K562 (cell line): ENCODE results near the gene PCNX3. TPM values are rescaled to one million over a fixed set of nuclear protein-coding genes. Genes with fewer than 3 reads are reported as not detected.

Experiments used
- CCNT2 ChIP-seq: IDR thresholded peaks from 2 replicates; pipeline ENCODE4 v1.6.1; 2011; ENCODE audit warnings: borderline replicate concordance, low read depth, mild to moderate bottlenecking, moderate library complexity, mixed read lengths, low read length; ENCODE audit not compliant: insufficient read length; ENCODE audit errors: extremely low read depth
- CHD1 ChIP-seq: fragments of 200-600 bp; sonication (generic); IDR thresholded peaks from one replicate; pipeline ENCODE4 v1.6.1; 2012; ENCODE audit warnings: mild to moderate bottlenecking, moderate library complexity, low read length, inconsistent platforms
- CHD2 ChIP-seq: IDR thresholded peaks from 2 replicates; pipeline ENCODE4 v1.6.1; 2011; ENCODE audit warnings: low read depth, low read length
- EGR1 ChIP-seq: fragments of 450-650 bp; conservative IDR thresholded peaks from 2 replicates; pipeline ENCODE4 v1.6.1; 2017; ENCODE audit warnings: mild to moderate bottlenecking
- IFI16 ChIP-seq: fragments of 250-450 bp; sonication (Bioruptor Pico); IDR thresholded peaks from 2 replicates; pipeline ENCODE4 v2.1.2; 2022; ENCODE audit warnings: mild to moderate bottlenecking, inconsistent platforms
- KHSRP ChIP-seq: fragments of 450-650 bp; IDR thresholded peaks from 2 replicates; pipeline ENCODE4 v1.6.1; 2017
- MTF1 ChIP-seq: fragments of 250-450 bp; sonication (Bioruptor Pico); IDR thresholded peaks from 2 replicates; pipeline ENCODE4 v1.9.0; 2021; ENCODE audit warnings: moderate library complexity, mild to moderate bottlenecking, inconsistent platforms, borderline replicate concordance
- NFIC ChIP-seq: fragments of 450-650 bp; IDR thresholded peaks from 2 replicates; pipeline ENCODE4 v1.6.1; 2017; ENCODE audit warnings: mild to moderate bottlenecking, inconsistent platforms
- NONO ChIP-seq, 2 experiments: fragments of 200-400 bp in 1 of 2; fragments of 450-650 bp in 1 of 2; formaldehyde crosslinking in 1 of 2; IDR thresholded peaks; 2 replicates each; pipeline ENCODE4 v1.6.1; 2017; ENCODE audit warnings: low read depth in 2 of 2, mild to moderate bottlenecking in 2 of 2, moderate library complexity in 2 of 2, low read length in 1 of 2
- NRF1 ChIP-seq, 2 experiments: fragments of 450-650 bp; IDR thresholded peaks in 1 of 2; conservative IDR thresholded peaks in 1 of 2; 2 replicates each; pipeline ENCODE4 v1.6.1; 2014; ENCODE audit warnings: mild to moderate bottlenecking in 2 of 2
- PHF8 ChIP-seq: fragments of 200-600 bp; sonication (generic); IDR thresholded peaks from 2 replicates; pipeline ENCODE4 v1.6.1; 2012; ENCODE audit warnings: mixed run types, mild to moderate bottlenecking, inconsistent platforms, low read length, moderate library complexity, borderline replicate concordance
- PURB ChIP-seq: sonication (generic); formaldehyde crosslinking; IDR thresholded peaks from 2 replicates; pipeline ENCODE4 v1.9.0; 2021; ENCODE audit warnings: low read depth, mild to moderate bottlenecking, missing genetic modification reagents
- RB1 ChIP-seq: fragments of 450-650 bp; IDR thresholded peaks from 2 replicates; pipeline ENCODE4 v1.6.1; 2017; ENCODE audit warnings: low read depth, mild to moderate bottlenecking
- RBBP5 ChIP-seq: fragments of 200-600 bp; sonication (generic); IDR thresholded peaks from 2 replicates; pipeline ENCODE4 v1.6.1; 2012; ENCODE audit warnings: borderline replicate concordance, mild to moderate bottlenecking, low read length, control low read depth, inconsistent platforms; ENCODE audit not compliant: insufficient read depth, poor library complexity, severe bottlenecking
- SMC3 ChIP-seq: conservative IDR thresholded peaks from 2 replicates; pipeline ENCODE4 v1.6.1; 2011; ENCODE audit warnings: low read depth, low read length, improper control_type of control experiment; ENCODE audit not compliant: insufficient read depth
- SNIP1 ChIP-seq: fragments of 450-650 bp; IDR thresholded peaks from 2 replicates; pipeline ENCODE4 v1.7.1; 2017; ENCODE audit warnings: low read depth, mild to moderate bottlenecking
- SOX6 ChIP-seq: fragments of 450-650 bp; IDR thresholded peaks from 2 replicates; pipeline ENCODE4 v1.6.1; 2014; ENCODE audit warnings: mild to moderate bottlenecking
- SP1 ChIP-seq: sonication (generic); formaldehyde crosslinking; IDR thresholded peaks from 2 replicates; pipeline ENCODE4 v1.8.1; 2022; ENCODE audit warnings: mild to moderate bottlenecking, missing genetic modification reagents
- VEZF1 ChIP-seq: fragments of 200-800 bp; sonication (Bioruptor generic); IDR thresholded peaks from 2 replicates; pipeline ENCODE4 v1.6.1; 2017; ENCODE audit warnings: missing genetic modification characterization, missing compliant biosample characterization
- WHSC1 ChIP-seq: IDR thresholded peaks from one replicate; pipeline ENCODE4 v1.6.1; 2012; ENCODE audit warnings: low read length, control low read depth, inconsistent platforms
- YY1 ChIP-seq, 3 experiments: IDR thresholded peaks; 2 replicates each; pipeline ENCODE4 v1.6.1; 2011; ENCODE audit warnings: low read length in 2 of 3, mild to moderate bottlenecking in 2 of 3, moderate library complexity in 2 of 3, borderline replicate concordance in 1 of 3, control low read depth in 1 of 3, low read depth in 1 of 3; ENCODE audit not compliant: insufficient read depth in 3 of 3, insufficient replicate concordance in 2 of 3, control insufficient read depth in 1 of 3, insufficient read length in 1 of 3; ENCODE audit errors: extremely low read depth in 1 of 3
- polyA plus RNA-seq, 8 experiments: library from polyadenylated mRNA; depleted of rRNA in 4 of 8; stranded (reverse) in 5 of 8; unstranded in 3 of 8; fragments of >200 nt; fragmentation: Nextera tagmentation in 2 of 8; fragmentation: Illumina TruSeq in 1 of 8; extraction: Ambion mirVana in 2 of 8; extraction: Trizol in 1 of 8; gene quantifications; 2 replicates each; pipeline versions ENCODE4 v1.2.1 to v1.2.3, GENCODE V29; 2011 to 2014; ENCODE audit warnings: inconsistent platforms in 1 of 8, missing spikeins in 1 of 8
- total RNA-seq, 7 experiments: library from RNA; depleted of rRNA in 6 of 7; stranded (reverse); fragments of >200 nt in 6 of 7; fragmentation: Illumina TruSeq in 2 of 7; extraction: Trizol in 2 of 7; gene quantifications; 2 replicates each; pipeline versions ENCODE4 v1.2.1 to v1.2.3, GENCODE V29; 2011 to 2021; ENCODE audit warnings: low replicate concordance in 1 of 7
- TF ChIP-seq, protein P1 (sequence below): fragments of 450-650 bp; IDR thresholded peaks from 2 replicates; pipeline ENCODE4 v1.6.1; 2017; ENCODE audit warnings: antibody characterized with exemption, mild to moderate bottlenecking

PCNX3 gene
- total and polyA plus RNA-seq, 9 of the 15 experiments (the other 6 are each of a cell fraction or from before 2014, with no cell fraction given): 0.11 to 47.8 (median 12.8) TPM

GRCh38 chr11:65572356-65573051 is 43.1 kb upstream of the PCNX3 start, which contains the start of gene FAM89B (continued):
- TF ChIP-seq, protein P1, sequence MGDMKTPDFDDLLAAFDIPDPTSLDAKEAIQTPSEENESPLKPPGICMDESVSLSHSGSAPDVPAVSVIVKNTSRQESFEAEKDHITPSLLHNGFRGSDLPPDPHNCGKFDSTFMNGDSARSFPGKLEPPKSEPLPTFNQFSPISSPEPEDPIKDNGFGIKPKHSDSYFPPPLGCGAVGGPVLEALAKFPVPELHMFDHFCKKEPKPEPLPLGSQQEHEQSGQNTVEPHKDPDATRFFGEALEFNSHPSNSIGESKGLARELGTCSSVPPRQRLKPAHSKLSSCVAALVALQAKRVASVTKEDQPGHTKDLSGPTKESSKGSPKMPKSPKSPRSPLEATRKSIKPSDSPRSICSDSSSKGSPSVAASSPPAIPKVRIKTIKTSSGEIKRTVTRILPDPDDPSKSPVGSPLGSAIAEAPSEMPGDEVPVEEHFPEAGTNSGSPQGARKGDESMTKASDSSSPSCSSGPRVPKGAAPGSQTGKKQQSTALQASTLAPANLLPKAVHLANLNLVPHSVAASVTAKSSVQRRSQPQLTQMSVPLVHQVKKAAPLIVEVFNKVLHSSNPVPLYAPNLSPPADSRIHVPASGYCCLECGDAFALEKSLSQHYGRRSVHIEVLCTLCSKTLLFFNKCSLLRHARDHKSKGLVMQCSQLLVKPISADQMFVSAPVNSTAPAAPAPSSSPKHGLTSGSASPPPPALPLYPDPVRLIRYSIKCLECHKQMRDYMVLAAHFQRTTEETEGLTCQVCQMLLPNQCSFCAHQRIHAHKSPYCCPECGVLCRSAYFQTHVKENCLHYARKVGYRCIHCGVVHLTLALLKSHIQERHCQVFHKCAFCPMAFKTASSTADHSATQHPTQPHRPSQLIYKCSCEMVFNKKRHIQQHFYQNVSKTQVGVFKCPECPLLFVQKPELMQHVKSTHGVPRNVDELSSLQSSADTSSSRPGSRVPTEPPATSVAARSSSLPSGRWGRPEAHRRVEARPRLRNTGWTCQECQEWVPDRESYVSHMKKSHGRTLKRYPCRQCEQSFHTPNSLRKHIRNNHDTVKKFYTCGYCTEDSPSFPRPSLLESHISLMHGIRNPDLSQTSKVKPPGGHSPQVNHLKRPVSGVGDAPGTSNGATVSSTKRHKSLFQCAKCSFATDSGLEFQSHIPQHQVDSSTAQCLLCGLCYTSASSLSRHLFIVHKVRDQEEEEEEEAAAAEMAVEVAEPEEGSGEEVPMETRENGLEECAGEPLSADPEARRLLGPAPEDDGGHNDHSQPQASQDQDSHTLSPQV: peak; percentile 23; the same call in 1 of the 2 replicates
- TF ChIP-seq RBBP5: peak; percentile 72
- TF ChIP-seq MTF1: no peak
- TF ChIP-seq CHD2: 0 out of 2 replicates have a peak, but pooled peaks have one; percentile 32
- TF ChIP-seq SMC3: 0 out of 2 replicates have a peak, but pooled peaks have one; percentile 4
- TF ChIP-seq PHF8: peak; percentile 70; the same call in 1 of the 2 replicates
- peak; percentile 44 to 71; a peak in 2 of 4 replicates for TF ChIP-seq NRF1 (conservative IDR thresholded peaks at IDR 0.05 in 1 of 2, IDR thresholded peaks at IDR 0.05 in 1 of 2)
- TF ChIP-seq NFIC: peak; percentile 39; the same call in 1 of the 2 replicates
- TF ChIP-seq SP1: peak; percentile 19; the same call in 1 of the 2 replicates
- TF ChIP-seq WHSC1: no peak
- no peak for TF ChIP-seq IFI16 (CRISPR knock-in tag)
- peak; percentile 80 for TF ChIP-seq CCNT2
- TF ChIP-seq SNIP1: peak; percentile 99
- peak; percentile 82 for TF ChIP-seq VEZF1 (CRISPR knock-in tag)
- peak in 1 of 2 experiments; percentile 91; a peak in 2 of 4 replicates for TF ChIP-seq NONO (IDR thresholded peaks at IDR 0.05; ENCODE audit: low read depth in 2 of 2, low read length in 1 of 2)
- TF ChIP-seq SOX6: no peak
- no peak for TF ChIP-seq KHSRP
- TF ChIP-seq YY1 (IDR thresholded peaks at IDR 0.05; ENCODE audit: borderline replicate concordance in 1 of 3, control insufficient read depth in 1 of 3, extremely low read depth in 1 of 3, insufficient read depth in 3 of 3, insufficient read length in 1 of 3, insufficient replicate concordance in 2 of 3, low read depth in 1 of 3, low read length in 2 of 3): peak in 2 of 3 experiments; percentile 10 to 43
- TF ChIP-seq RB1: peak; percentile 74; the same call in 1 of the 2 replicates
- TF ChIP-seq EGR1: peak; percentile 51
- TF ChIP-seq PURB (CRISPR knock-in tag): no peak
- TF ChIP-seq CHD1: peak; percentile 34
